Measurements from ENCODE around the gene ENOPH1. TPM values are rescaled to one million over a fixed set of nuclear protein-coding genes. Genes with fewer than 3 reads are reported as not detected.

Gene ENOPH1
- total and polyA plus RNA-seq, 9 of the 15 experiments (the other 6 are each of a cell fraction or from before 2014, with no cell fraction given), result 29.8 to 71.4 (median 48.9) TPM

DNA sequence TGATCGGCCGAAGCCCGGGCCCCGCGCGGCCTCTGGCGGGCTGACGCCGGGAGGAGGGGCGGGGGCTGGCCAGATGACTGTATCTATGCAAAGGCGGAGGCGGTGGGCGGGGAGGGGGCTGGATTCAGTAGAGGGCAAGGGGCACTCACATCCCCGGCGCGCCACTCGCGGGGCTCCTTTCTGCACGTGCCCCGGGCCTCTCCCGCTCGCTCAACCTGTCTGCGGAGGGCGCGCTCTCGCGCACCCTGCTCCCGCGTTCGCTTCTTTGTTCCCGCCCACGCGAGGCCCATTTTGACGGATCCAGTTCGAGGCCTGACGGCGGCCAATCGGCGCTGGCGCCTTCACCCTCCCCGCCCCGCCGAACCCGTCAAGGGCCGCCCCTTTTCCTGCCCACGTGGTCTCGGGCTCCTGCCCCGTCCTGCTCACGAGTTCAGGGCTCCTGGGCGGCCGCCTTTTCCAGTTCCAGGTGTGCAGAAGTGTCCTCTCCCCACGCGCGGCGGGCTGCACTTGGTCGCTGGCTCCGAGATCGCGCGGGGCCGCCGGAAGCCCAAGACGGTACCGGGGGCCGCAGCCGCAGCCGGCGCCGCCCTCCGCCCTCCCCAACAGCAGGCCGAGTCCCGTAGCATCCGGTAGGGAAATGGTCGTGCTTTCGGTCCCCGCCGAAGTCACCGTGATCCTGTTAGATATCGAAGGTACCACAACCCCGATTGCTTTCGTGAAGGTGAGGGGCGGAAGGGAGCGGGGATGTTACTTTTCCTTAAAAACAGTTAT, at the start of gene ENOPH1, which contains the start of gene HNRNPDL (continued):
- TF ChIP-seq, protein P1, sequence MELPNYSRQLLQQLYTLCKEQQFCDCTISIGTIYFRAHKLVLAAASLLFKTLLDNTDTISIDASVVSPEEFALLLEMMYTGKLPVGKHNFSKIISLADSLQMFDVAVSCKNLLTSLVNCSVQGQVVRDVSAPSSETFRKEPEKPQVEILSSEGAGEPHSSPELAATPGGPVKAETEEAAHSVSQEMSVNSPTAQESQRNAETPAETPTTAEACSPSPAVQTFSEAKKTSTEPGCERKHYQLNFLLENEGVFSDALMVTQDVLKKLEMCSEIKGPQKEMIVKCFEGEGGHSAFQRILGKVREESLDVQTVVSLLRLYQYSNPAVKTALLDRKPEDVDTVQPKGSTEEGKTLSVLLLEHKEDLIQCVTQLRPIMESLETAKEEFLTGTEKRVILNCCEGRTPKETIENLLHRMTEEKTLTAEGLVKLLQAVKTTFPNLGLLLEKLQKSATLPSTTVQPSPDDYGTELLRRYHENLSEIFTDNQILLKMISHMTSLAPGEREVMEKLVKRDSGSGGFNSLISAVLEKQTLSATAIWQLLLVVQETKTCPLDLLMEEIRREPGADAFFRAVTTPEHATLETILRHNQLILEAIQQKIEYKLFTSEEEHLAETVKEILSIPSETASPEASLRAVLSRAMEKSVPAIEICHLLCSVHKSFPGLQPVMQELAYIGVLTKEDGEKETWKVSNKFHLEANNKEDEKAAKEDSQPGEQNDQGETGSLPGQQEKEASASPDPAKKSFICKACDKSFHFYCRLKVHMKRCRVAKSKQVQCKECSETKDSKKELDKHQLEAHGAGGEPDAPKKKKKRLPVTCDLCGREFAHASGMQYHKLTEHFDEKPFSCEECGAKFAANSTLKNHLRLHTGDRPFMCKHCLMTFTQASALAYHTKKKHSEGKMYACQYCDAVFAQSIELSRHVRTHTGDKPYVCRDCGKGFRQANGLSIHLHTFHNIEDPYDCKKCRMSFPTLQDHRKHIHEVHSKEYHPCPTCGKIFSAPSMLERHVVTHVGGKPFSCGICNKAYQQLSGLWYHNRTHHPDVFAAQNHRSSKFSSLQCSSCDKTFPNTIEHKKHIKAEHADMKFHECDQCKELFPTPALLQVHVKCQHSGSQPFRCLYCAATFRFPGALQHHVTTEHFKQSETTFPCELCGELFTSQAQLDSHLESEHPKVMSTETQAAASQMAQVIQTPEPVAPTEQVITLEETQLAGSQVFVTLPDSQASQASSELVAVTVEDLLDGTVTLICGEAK (IDR thresholded peaks at IDR 0.05), result peak; percentile 82
- TF ChIP-seq, protein P1 (CRISPR knock-in tag; IDR thresholded peaks at IDR 0.05), result no peak
- TF ChIP-seq DPF2 (IDR thresholded peaks at IDR 0.05) (no peak), ZEB2 (IDR thresholded peaks at IDR 0.05) (0 out of 2 replicates have a peak, but pooled peaks have one; percentile 9), YY1 (IDR thresholded peaks at IDR 0.05; ENCODE audit: borderline replicate concordance in 1 of 3, control insufficient read depth in 1 of 3, extremely low read depth in 1 of 3, insufficient read depth in 3 of 3, insufficient read length in 1 of 3, insufficient replicate concordance in 2 of 3, low read depth in 1 of 3, low read length in 2 of 3) (peak in 2 of 3 experiments; percentile 68 to 76), ZBTB7A (IDR thresholded peaks at IDR 0.05; ENCODE audit: borderline replicate concordance, control insufficient read depth, low read depth, low read length) (peak; percentile 70; the same call in 1 of the 2 replicates), HDAC2 (IDR thresholded peaks at IDR 0.05) (peak; percentile 82), ETV1 (tag; conservative IDR thresholded peaks at IDR 0.05; ENCODE audit: low read depth) (peak; percentile 69), ZNF431 (CRISPR knock-in tag; IDR thresholded peaks at IDR 0.05) (0 out of 2 replicates have a peak, but pooled peaks have one; percentile 39), HLTF (IDR thresholded peaks at IDR 0.05) (no peak), POLR2B (IDR thresholded peaks at IDR 0.05; ENCODE audit: low read depth, partially characterized antibody) (peak; percentile 30), EGR1 (conservative IDR thresholded peaks at IDR 0.05) (peak; percentile 98), GATAD2B (IDR thresholded peaks at IDR 0.05; ENCODE audit: borderline replicate concordance) (peak; percentile 33), CBFB (CRISPR knock-in tag; IDR thresholded peaks at IDR 0.05) (0 out of 2 replicates have a peak, but pooled peaks have one; percentile 72), TOE1 (IDR thresholded peaks at IDR 0.05; ENCODE audit: borderline replicate concordance) (peak; percentile 75; the same call in 1 of the 2 replicates), TOE1 (CRISPR knock-in tag; IDR thresholded peaks at IDR 0.05; ENCODE audit: borderline replicate concordance, low read depth) (peak; percentile 93; the same call in 1 of the 2 replicates), PHF21A (IDR thresholded peaks at IDR 0.05; ENCODE audit: borderline replicate concordance, low read depth) (0 out of 2 replicates have a peak, but pooled peaks have one; percentile 23), GABPA (tag; conservative IDR thresholded peaks at IDR 0.05; ENCODE audit: low read depth) (peak; percentile 82), BCOR (IDR thresholded peaks at IDR 0.05) (no peak; the same call in 1 of the 2 replicates), TAF1 (IDR thresholded peaks at IDR 0.05; ENCODE audit: control insufficient read depth, extremely low read depth, insufficient read depth, low read length, severe bottlenecking) (peak; percentile 66)
